ENCODE measurements around the gene CPEB4.

DNA sequence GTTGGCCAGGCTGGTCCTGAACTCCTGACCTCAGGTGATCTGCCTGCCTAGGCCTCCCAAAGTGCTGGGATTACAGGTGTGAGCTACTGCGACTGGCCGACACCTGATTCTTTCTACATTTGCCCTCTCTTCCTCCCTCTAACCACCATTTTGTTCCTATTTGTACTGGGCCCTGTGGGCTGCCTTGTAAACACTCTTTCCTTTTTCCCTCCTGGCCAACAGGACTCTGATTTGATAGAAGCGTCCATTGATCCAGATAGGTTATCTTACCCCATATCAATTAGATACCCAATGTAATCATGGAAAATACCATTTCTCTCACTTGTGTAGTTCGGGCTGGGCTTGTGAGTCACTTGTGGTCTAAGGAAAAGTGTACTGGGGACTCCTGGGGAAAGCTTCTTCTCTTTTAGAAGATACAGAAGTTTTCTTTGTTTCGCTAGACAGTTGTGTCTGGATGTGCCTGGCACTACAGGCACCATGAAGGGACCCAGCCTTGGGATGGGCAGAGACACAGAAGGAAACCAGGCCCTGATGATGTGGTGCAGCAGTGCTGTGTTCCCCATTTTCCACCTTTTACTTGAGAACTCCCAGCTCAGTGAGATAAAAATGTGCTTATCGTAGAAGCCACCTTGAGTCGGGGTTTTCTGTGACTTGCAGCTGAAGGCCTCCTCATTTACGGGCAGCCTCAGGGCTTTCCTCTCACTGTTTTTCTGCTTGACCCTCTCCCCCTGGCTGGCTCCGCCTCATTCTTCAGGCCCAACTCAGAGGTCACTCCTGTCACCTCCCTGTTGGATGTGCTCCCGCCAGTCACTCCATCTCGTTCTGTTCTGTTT lies 32.8 kb upstream of the CPEB4 start:
- TF ChIP-seq POLR2AphosphoS5 (IDR thresholded peaks at IDR 0.05; ENCODE audit: low read depth, low read length) (no peak), TAF1 (IDR thresholded peaks at IDR 0.05; ENCODE audit: borderline replicate concordance, insufficient read depth, low read length) (no peak), SIN3A (IDR thresholded peaks at IDR 0.05; ENCODE audit: borderline replicate concordance, insufficient read depth, low read length) (no peak)

All from PFSK-1 (cell line).